HG02884 (cell line): ENCODE results near the gene PPP1R14B.

ENCODE experiments used
- ATAC-seq: cut with Tn5 transposase; IDR thresholded peaks from one replicate; pipeline ENCODE4 v1.9.1; 2021; ENCODE audit warnings: mild to moderate bottlenecking, moderate library complexity; ENCODE audit not compliant: unreplicated experiment

The PPP1R14B gene

GRCh38 chr11:64246871-64247728 lies at the start of gene PPP1R14B:
TSS of gene PPP1R14B (minus strand) at chr11:64246943. CDS start at chr11:64246673, 270 bp downstream.
- ATAC-seq: peak; percentile 45

- no peak for ATAC-seq
Observed at GRCh38 chr11:64296236-64296635, 49.5 kb upstream of the PPP1R14B start.

GRCh38 chr11:64295760-64296159 lies 49.0 kb upstream of the PPP1R14B start:
- no peak for ATAC-seq

GRCh38 chr11:64294774-64295173 lies 48.0 kb upstream of the PPP1R14B start:
- ATAC-seq: no peak

GRCh38 chr11:64292460-64293254 lies 45.9 kb upstream of the PPP1R14B start:
- no peak for ATAC-seq

- no peak for ATAC-seq
Observed at GRCh38 chr11:64291752-64292459, 45.2 kb upstream of the PPP1R14B start.

GRCh38 chr11:64291262-64291751 lies 44.6 kb upstream of the PPP1R14B start, which contains the start of gene KCNK4:
TSS of gene KCNK4 (plus strand) at chr11:64291302. CDS start at chr11:64293019, 1,717 bp downstream.
- ATAC-seq: no peak

GRCh38 chr11:64290352-64291261 lies 43.9 kb upstream of the PPP1R14B start:
- ATAC-seq: no peak

GRCh38 chr11:64289002-64289564 lies 42.3 kb upstream of the PPP1R14B start:
- no peak for ATAC-seq

- no peak for ATAC-seq
Observed at GRCh38 chr11:64288353-64288750, 41.6 kb upstream of the PPP1R14B start.

GRCh38 chr11:64287676-64288352 lies 41.1 kb upstream of the PPP1R14B start:
- no peak for ATAC-seq

GRCh38 chr11:64286801-64287159 lies 40.0 kb upstream of the PPP1R14B start:
- no peak for ATAC-seq

GRCh38 chr11:64285885-64286800 lies 39.4 kb upstream of the PPP1R14B start:
- ATAC-seq: no peak

GRCh38 chr11:64284962-64285884 lies 38.5 kb upstream of the PPP1R14B start, which contains the start of gene GPR137:
TSS of gene GPR137 (plus strand) at chr11:64285848. CDS start at chr11:64286525, 677 bp downstream.
- peak; percentile 49 for ATAC-seq

GRCh38 chr11:64284048-64284961 lies 37.6 kb upstream of the PPP1R14B start, which contains the start of gene BAD:
TSS of gene BAD (minus strand) at chr11:64284665. CDS start at chr11:64284368, 297 bp downstream.
- peak; percentile 72 for ATAC-seq

- no peak for ATAC-seq
Observed at GRCh38 chr11:64283092-64283491, 36.3 kb upstream of the PPP1R14B start.
